Left hindlimb (tissue), 1 donor: ENCODE data around the gene WTAP.
"Not testable (repeated sequence)": the region's sequence is repeated elsewhere in the genome, so short reads cannot be mapped to it uniquely, and the experiment has no call there.

Source experiments
- DNase-seq: peaks from one replicate; pipeline ENCODE4 v3.0.0-alpha.2; 2018

The WTAP gene

DNA sequence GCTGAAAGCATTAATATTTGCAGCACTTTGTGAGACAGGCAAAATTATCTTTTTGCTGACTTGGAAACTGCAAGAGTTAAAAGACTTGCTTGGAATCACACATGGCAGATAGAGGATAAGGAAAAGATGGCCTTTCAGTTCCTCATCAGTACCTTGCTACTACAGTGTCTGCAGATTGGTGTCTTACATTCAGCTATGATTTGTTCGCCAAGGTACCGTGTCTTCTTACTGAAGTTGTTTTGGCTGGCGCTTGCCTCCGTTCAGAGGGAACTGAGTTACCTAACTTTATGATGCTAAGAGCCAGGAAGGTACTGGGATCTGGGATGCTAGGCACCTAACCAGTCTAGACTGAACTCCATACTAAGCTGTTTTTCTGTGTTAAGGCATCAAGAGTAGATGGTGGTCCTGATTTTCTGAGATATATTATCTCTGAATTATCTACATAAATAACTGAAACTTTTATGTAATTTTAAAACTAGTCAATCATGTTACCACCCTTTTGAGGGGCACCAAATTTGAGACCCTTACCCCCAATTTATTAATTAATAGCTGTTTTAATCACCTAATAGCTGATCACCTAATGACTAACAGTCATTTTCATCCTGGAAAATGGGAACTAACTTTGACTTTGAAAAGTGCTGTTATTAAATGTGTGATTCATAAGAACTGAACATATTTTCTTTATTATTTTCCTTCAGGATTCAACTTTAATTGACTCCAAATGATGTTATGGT lies 2.5 kb downstream of the WTAP start:
- no peak for DNase-seq

GRCh38 chr6:159730332-159730676 lies 3.0 kb downstream of the WTAP start:
- no peak for DNase-seq

- not testable (repeated sequence) for DNase-seq
Measured at GRCh38 chr6:159732550-159732949, 5.2 kb downstream of the WTAP start.

- DNase-seq = not testable (repeated sequence)
Measured at GRCh38 chr6:159733395-159733794, 6.1 kb downstream of the WTAP start.

DNA sequence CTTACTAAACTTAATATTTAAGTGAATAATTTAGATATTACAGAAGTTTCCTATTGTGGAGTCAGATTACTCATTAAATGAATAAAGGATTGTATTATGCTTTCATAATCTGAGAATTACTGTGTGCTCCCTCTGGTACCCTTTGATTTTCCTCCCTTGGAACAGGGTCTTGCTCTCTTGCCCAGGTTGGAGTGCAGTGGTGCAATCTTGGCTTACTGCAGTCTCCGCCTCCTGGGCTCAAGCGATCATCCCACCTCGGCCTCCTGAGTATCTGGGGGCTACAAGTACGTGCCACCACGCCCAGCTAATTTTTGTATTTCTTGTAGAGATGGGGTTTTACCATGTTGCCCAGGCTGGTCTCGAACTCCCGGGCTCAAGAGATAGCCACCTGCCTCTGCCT lies 9.6 kb downstream of the WTAP start:
- no peak for DNase-seq

DNA sequence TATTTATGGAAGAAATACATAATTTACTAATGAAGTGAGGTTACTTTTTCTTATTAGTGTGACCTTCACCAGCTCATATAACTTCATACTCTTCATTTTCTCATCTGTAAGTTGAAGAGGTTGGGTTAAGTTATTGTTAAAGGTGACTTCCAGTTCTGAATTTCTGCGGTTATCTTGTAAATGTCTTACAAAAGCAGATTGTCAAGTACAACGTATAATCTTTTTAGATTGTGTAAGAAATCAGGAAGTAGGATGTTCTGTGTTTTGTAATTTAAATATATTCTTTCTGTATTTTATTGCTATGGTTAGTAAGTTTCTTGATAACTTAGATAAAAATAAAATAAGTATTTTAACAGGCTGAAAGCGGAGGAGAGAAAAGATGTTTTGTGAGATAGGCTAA lies 12.0 kb downstream of the WTAP start:
- no peak for DNase-seq

DNA sequence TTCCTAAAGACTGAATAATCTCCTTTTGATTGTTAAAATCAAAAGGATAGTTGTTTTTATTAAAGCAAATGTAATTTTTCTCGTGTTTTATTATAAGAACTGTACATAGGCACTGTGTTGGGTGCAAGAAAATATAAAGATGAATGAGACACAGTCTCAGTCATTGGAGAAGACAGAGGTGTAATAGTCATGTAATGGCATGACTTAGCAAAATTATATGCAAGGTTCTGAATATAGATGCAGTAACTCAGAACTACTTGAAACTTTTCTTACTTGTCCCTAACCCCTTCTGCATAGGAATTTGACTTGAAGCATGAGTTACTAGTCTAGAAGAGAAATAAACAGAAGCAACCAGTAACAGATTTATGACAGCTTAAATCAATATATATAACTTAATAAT lies 14.9 kb downstream of the WTAP start:
- DNase-seq = no peak

- no peak for DNase-seq
Measured at GRCh38 chr6:159745081-159745480, 17.8 kb downstream of the WTAP start.

- DNase-seq = no peak
Measured at GRCh38 chr6:159746759-159747158, 19.5 kb downstream of the WTAP start.

GRCh38 chr6:159748127-159748526 lies 20.8 kb downstream of the WTAP start:
- DNase-seq = not testable (repeated sequence)

DNA sequence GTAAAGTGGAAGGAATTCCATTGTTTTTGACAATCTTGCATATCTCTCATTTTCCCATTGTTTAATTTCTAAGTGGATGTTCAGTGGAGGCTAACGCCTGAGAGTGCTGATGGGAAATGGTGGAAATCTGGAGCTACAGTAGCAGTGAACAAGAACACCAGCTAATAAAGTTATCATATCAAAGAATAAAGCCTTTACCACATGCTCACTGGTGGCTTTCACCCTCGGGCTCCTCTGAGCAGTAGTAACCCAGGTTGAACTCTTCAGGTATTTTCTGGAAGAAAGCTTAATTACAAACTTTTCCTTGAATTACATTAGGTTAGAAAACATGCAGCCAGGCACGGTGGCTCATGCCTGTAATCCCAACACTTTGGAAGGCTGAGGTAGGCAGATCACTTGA lies 24.1 kb downstream of the WTAP start:
- DNase-seq = no peak

DNA sequence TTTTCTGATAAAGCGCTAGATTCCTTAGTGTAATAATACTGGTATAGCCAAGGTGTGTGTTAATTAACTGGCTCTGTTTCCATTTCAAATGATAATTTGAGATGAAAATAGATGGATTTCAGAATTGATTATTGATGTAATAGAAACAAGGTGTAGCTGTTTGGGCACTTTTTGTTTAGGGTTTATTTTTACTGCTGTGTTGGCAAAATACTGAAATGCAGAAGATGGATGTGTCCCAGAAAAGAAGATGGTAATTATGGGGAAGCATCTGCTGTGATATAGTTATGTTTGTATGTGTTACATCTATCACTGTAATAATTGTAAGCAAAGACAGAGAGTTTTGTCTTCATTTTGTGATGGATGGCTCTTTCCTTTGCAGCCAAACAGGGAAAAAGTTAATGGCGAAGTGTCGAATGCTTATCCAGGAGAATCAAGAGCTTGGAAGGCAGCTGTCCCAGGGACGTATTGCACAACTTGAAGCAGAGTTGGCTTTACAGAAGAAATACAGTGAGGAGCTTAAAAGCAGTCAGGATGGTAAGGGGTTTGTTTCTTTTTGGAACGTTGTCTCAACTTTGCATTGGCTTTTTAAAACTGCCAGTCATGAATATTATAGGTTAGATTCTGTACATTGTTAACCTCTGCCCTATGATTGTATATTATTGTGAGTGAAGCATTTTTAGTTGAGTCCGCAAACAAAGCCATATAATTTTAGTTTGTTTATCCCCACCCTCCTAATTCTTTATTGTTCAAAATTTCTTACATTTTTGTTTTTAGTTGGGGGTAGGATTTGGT lies 26.0 kb downstream of the WTAP start:
- no peak for DNase-seq

DNA sequence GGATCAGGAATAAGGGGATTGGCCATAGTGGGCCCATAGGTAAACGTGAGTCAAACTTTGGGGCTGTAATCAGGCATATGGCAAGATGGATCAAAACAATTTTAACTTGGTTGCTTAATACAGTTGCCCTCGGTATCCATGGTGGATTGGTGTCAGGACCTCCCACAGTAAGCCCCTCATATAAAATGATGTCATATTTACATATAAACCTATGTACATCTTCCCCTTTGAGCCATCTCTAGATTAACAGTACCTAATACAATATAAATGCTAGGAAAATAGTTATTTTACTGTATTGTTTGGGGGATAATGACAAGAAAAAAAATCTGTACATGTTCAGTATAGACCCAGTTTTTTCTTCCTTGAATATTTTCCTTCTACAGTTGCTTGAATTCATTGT lies 27.1 kb downstream of the WTAP start:
- DNase-seq = no peak

GRCh38 chr6:159754959-159755914 lies 27.9 kb downstream of the WTAP start:
- no peak for DNase-seq

DNA sequence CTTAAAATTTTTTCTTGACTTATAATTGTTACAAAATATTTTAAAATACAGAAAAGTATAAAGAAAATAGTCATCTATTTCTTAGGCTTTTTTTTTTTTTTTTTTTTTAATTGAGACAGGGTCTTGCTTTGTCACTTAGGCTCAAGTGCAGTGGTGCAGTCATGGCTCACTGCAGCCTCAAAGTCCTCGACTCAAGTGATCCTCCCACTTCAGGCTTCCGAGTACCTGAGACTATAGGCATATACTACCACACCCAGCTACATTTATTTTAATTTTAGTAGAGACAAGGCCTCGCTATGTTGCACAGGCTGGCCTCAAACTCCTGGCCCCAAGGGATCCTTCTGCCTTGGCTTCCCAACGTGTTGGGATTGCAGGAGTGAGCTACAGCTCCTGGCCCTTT lies 29.2 kb downstream of the WTAP start:
- no peak for DNase-seq

DNA sequence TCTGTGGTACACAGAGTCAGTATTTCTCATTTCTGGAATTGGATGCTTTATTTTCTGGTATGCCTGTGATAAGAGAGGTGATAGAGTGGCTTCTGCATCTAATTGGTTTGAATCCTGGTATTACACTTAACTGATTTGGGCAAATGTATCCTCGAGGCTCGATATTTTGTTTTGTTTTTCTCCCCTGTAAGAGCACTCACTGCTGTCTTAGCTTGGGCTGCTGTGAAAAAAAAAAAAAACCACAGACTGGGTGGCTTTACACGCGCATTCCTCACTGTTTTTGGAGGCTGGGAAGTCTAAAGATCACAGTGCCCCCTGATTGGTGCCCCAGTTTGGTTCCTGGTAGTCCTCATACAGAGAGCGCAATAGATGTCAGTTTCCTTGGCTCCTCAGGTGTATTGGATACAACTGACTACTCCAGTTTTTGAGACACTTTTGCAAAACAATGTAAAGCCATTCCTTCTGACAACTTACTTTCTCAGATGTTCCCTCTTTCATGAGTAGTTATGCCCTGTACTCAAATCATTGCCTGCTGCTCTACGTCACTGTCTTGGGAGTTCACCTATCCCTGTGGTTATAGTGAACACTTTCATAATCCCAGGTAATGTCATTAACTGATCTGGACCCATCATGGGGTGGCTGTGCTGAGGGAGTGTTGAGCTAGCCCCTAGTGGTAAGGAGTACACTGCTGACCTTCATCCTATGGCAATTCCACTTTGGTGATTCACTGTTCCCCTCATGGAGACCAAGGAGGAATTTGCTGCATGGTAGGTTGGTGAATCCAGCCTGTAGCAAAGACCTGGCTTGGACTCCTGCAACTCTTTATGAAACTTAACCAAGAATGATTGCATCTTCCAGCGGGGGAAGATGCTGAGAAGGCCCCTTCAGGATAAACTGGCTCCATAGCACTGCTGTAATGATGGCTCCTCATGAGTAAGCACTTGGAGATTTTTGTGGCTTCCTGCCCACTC lies 31.0 kb downstream of the WTAP start:
- DNase-seq = no peak

- DNase-seq = no peak
Measured at GRCh38 chr6:159759645-159760044, 32.3 kb downstream of the WTAP start.

DNA sequence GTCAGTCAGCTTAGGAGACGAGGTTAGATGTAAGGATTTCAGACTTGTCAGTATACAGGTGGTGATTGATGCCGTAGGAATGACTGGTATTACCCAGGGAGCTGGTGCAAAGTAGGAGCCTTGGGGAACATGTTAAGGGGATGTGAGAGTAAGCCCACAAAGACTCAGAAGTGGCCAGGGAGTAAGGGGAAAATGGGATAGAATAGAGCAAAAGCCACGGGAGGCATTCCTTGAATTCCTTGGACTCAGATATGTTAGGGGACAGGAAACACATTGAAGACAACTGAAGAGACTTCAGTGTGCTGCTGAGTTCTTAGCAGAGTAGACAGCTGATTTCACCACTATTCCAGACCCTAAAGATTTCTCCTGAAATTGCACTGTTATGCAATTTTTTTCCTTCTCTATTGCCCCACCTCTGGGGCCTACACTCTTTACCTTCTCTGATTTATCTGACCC lies 33.3 kb downstream of the WTAP start:
- DNase-seq = no peak

- peak; percentile 35 for DNase-seq
Measured at GRCh38 chr6:159761129-159761872, 34.0 kb downstream of the WTAP start.

DNA sequence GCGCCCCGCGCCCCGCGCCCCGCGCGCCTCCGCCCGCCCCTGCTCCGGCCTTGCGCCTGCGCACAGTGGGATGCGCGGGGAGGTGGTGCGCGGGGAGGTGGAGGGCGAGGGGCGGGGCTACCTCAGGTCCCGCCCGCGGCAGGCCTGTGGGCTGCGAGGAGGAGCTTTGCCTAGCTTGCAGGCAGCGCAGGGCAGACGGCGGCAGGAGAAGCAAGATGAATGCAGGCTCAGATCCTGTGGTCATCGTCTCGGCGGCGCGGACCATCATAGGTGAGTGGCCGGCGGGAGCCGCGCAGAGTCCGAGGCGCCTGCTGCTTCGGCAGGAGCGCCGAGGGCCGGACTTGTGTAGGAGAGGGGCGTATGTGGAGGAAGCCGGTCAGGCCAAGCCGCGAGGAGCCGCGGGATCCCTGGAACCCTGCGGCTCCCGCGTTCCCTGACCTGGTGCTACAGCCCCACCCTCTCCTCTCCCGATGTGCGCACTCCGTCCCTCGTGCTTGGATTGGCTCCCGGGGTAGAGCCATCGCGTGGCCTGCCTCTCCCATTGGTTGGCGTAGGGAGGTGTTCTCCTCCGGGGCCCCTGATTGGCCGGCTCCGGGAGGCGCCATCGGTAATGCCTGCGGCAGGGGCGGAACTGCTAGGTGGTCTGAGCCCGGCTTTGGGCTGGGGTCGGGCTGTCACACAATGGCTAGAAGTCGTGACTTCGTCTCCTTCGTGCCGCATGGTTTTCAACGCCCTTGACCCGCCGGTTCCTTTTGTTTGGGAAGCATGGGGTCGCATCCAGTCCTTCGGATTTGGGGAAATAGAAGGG lies 34.8 kb downstream of the WTAP start, which contains the start of gene ACAT2:
TSS of gene ACAT2 (plus strand) at position 173 of the 808 bp plus-strand sequence. CDS start at position 216, 43 bp downstream.
- peak; percentile 97 for DNase-seq
